ENCODE measurements around the gene KRTAP4-11.
A peak's percentile ranks its signal among the peaks of the same experiment; 100 is the strongest.
"Not testable (repeated sequence)": the region's sequence is repeated elsewhere in the genome, so short reads cannot be mapped to it uniquely, and the experiment has no call there.

Gene KRTAP4-11

DNA sequence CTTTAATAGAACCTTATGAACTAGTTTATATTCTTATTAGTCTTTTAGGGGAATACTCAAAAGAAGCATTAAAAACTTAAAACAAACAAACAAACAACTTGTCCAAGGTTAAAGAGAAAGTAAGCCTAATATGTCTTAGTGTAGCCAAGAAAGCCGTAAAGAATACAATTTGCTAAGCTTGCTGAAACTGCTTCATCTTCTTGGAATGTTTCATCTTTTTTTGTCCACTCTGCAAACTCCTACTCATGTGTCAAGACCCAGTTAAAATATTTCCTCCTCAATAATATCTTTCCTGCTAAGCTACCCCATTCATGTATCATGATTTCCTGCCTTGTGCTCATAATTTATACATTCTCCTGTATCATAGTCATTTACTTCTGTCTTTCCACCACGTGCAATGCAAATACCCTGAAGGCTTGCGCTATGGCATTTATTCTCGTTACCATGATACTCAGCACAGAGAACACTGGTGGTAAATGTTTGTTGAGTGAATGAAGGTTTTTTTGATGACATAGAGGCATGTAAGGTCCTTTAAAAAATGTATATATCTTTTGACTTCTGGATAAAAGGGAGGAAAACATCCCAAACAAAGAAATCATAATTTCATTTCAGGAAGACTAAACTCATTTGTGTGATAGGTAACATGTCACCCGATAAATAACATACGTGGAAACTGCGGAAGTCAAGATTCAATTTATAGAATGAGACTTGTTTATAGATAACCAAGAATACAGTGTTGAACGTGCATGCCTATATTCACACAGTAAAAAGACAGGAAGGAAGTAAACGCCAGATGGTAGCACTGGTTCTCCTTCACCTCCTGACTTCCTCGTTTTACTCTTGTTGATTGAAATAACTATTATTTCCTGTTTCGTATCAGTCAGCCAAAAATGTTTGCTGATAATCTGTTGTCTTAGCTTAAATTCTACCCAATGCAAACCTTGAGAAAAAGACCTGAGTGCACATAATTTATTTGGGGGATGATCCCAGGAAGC is 1.8 kb upstream of the KRTAP4-11 start:
- not testable (repeated sequence) for DNase-seq (ENCODE audit: low spot score in 2 of 2); H3K36me3 Mint-ChIP-seq (ENCODE audit: insufficient read depth); H3K9me3 Mint-ChIP-seq; H3K27ac Mint-ChIP-seq (ENCODE audit: low read depth)
- peaks cover 51% of the 10 kb centered on the region for H3K4me1 Mint-ChIP-seq
- peaks cover 18% of the 10 kb centered on the region for H3K27me3 Mint-ChIP-seq
- peak overlapping the region; percentile 40 for H3K4me3 Mint-ChIP-seq
- ATAC-seq (replicated peaks; ENCODE audit: extremely low read depth, poor library complexity, severe bottlenecking), result peak; percentile 67

DNA sequence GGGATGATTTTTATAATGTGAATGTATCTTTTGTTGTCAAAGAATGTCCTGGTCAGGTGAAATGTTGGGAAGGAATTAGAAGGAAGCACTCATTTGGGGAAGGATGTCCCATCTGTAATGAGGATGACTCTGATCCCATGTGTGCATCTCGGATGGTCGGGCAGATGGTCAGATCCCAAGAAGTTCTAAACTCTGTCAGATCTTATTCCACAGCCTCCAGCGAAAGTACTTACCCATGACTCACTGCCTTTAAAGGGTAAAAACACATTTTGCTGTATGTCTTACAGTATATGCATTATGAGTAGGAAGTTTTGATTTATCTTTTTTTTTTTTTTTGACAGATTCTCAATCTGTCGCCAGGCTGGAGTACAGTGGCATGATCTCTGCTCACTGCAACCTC is 548 bp upstream of the KRTAP4-11 start:
- H3K4me3 Mint-ChIP-seq, result no peak overlapping the region
- peaks cover 22% of the 10 kb centered on the region for H3K27me3 Mint-ChIP-seq
- peaks cover 39% of the 10 kb centered on the region for H3K4me1 Mint-ChIP-seq
- DNase-seq (ENCODE audit: low spot score in 2 of 2) (no peak), ATAC-seq (replicated peaks; ENCODE audit: extremely low read depth, poor library complexity, severe bottlenecking) (no peak)
- no peak overlapping the region for H3K27ac Mint-ChIP-seq (ENCODE audit: low read depth)
- peaks cover 2% of the 10 kb centered on the region for H3K36me3 Mint-ChIP-seq (ENCODE audit: insufficient read depth)
- no peaks in the 10 kb centered on the region for H3K9me3 Mint-ChIP-seq

DNA sequence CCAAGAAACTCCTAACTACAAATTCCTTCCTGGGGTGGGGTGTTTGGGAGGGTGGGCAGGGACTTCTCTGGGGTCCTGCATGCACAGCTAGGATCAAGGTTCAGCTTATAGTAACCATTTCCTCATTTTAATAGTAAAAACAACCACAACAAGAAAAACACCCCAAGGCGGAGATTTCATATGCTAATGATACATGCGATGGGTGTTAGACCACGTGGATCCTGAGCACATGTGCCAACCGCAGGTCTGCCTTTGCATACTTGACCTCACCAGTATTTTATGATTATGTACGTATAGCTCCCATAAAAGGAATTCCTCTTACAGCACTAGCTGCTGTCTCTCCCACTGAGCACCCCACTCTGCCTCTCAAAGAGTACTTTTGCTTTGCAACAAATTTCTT is 1.9 kb downstream of the KRTAP4-11 start:
- Mint-ChIP-seq H3K9me3 (no peaks in the 10 kb centered on the region), H3K27ac (ENCODE audit: low read depth) (no peak overlapping the region), H3K27me3 (peaks cover 27% of the 10 kb centered on the region), H3K36me3 (ENCODE audit: insufficient read depth) (no peaks in the 10 kb centered on the region), H3K4me1 (peaks cover 30% of the 10 kb centered on the region), H3K4me3 (no peak overlapping the region)
- DNase-seq (ENCODE audit: low spot score in 2 of 2) (no peak), ATAC-seq (replicated peaks; ENCODE audit: extremely low read depth, poor library complexity, severe bottlenecking) (no peak)

DNA sequence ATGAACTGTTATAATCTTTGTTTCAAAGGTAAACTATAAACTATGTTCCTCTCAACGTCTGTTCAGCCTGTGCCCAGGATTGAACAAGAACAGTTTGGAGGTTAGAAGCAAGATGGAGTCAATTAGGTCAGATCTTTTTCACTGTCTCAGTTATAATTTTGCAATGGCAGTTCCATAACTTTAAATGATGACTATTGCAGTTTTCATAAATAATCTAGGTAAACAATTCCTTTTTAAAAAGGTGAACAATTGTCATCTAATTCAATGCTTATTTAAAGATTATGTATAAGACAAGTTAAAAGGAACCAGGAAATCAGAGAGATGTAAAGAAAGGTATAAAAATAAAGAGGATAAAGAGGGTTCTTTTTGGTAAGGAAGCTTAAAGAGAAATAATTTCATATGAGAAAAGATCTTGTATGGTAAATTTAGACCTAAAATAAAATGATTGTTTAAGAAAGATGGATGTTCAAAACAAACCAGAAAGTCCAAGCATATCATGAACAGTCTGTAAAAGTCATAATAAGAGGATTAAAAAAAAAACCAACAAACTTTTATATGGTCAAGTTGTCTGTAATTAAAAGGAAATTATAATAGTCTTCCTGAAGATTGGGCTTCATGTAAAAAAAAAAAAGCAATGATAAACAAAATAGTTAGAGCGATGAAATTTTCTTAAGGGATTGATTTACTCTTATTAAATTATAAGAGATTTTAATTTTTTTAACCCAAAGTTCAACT is 6.9 kb downstream of the KRTAP4-11 start:
- H3K4me1 Mint-ChIP-seq, result peaks cover 13% of the 10 kb centered on the region
- peaks cover 62% of the 10 kb centered on the region for H3K27me3 Mint-ChIP-seq
- no peaks in the 10 kb centered on the region for H3K9me3 Mint-ChIP-seq
- H3K4me3 Mint-ChIP-seq, result no peak overlapping the region
- peak overlapping the region; percentile 48 for H3K27ac Mint-ChIP-seq (ENCODE audit: low read depth)
- ATAC-seq (replicated peaks; ENCODE audit: extremely low read depth, poor library complexity, severe bottlenecking), result no peak
- no peak for DNase-seq (ENCODE audit: low spot score in 2 of 2)
- no peaks in the 10 kb centered on the region for H3K36me3 Mint-ChIP-seq (ENCODE audit: insufficient read depth)

DNA sequence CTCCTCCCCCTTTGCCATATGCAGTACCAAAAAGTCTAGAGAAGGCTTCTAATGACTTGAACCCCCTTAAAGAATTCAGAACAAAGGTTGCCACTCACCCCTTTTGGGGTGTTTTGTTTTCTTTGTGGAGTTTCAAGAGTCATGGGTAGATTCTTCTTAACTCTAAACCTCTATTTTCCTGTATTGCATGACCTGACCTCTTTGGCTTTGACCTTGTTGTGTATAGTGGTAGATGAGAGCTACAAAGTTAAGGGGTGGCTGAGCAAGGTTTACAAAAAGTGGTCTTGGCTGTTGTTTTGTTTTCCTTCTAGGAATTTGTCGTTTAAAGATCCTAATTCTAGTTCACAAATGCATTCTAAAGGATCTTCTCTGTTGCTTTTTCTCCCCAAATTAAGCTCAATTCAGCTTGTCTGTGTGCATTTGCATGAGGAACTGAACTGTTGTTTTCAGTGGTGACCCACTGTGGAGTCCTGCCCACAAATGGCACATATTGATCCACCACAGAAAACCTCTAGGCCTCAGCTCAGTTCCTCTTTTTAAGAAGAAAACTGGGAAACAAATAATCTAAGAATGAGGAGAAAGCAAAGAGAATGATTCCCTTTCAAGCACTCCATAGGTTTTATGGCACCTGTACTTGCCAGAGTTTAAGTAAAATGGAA is 9.3 kb downstream of the KRTAP4-11 start:
- not testable (repeated sequence) for DNase-seq (ENCODE audit: low spot score in 2 of 2); H3K4me1 Mint-ChIP-seq; H3K9me3 Mint-ChIP-seq; ATAC-seq (replicated peaks; ENCODE audit: extremely low read depth, poor library complexity, severe bottlenecking); H3K36me3 Mint-ChIP-seq (ENCODE audit: insufficient read depth); H3K27ac Mint-ChIP-seq (ENCODE audit: low read depth)
- Mint-ChIP-seq H3K27me3 (peaks cover 53% of the 10 kb centered on the region), H3K4me3 (peak overlapping the region; percentile 28)

DNA sequence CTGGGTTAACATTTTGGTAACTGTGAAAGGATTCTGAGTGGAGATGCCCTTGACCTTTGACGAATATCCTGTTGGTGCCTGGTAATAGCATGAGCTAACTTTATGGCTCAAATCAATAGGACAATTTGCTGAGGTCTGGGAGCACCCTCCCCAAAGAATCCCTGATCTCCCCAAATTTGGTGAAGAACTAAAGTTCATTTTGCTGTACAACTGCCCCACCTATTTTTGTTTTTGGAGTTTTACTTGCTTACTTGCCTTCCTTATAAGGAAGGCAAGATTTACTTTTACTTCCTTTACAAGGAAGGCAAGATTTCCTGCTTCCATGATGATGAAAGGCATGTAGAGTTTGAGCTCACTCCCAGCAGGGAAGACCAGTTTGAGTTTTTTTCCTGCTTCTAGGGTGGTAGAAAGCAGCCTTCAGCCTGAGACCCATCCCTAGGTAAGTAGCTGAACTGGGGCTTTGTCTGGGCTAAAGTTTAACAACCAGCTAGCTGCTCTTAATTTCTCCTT is 10.2 kb downstream of the KRTAP4-11 start:
- ATAC-seq (replicated peaks; ENCODE audit: extremely low read depth, poor library complexity, severe bottlenecking), result no peak
- Mint-ChIP-seq H3K4me1 (peaks cover 6% of the 10 kb centered on the region), H3K4me3 (no peak overlapping the region)

DNA sequence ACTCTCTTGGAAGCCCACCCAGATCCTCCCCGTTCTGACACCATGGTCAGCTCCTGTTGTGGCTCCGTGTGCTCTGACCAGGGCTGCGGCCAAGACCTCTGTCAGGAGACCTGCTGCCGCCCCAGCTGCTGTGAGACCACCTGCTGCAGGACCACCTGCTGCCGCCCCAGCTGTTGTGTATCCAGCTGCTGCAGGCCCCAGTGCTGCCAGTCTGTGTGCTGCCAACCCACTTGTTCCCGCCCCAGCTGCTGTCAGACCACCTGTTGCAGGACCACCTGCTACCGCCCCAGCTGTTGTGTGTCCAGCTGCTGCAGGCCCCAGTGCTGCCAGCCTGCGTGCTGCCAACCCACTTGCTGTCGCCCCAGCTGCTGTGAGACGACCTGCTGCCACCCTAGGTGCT is 12.8 kb downstream of the KRTAP4-11 start, which contains the start of gene KRTAP4-9:
TSS of gene KRTAP4-9 (plus strand) at position 43 of the 400 bp plus-strand sequence. CDS start at position 43, 0 bp downstream.
- not testable (repeated sequence) for H3K36me3 Mint-ChIP-seq (ENCODE audit: insufficient read depth); H3K9me3 Mint-ChIP-seq; DNase-seq (ENCODE audit: low spot score in 2 of 2); H3K4me3 Mint-ChIP-seq; H3K4me1 Mint-ChIP-seq; H3K27ac Mint-ChIP-seq (ENCODE audit: low read depth); ATAC-seq (replicated peaks; ENCODE audit: extremely low read depth, poor library complexity, severe bottlenecking)
- H3K27me3 Mint-ChIP-seq, result peaks cover 45% of the 10 kb centered on the region

More for the DNA sequence above, 10.2 kb downstream of the KRTAP4-11 start:
- no peak overlapping the region for H3K27ac Mint-ChIP-seq (ENCODE audit: low read depth)
- H3K27me3 Mint-ChIP-seq, result peaks cover 53% of the 10 kb centered on the region
- peaks cover 1% of the 10 kb centered on the region for H3K36me3 Mint-ChIP-seq (ENCODE audit: insufficient read depth)
- no peak for DNase-seq (ENCODE audit: low spot score in 2 of 2)
- H3K9me3 Mint-ChIP-seq, result no peaks in the 10 kb centered on the region

DNA sequence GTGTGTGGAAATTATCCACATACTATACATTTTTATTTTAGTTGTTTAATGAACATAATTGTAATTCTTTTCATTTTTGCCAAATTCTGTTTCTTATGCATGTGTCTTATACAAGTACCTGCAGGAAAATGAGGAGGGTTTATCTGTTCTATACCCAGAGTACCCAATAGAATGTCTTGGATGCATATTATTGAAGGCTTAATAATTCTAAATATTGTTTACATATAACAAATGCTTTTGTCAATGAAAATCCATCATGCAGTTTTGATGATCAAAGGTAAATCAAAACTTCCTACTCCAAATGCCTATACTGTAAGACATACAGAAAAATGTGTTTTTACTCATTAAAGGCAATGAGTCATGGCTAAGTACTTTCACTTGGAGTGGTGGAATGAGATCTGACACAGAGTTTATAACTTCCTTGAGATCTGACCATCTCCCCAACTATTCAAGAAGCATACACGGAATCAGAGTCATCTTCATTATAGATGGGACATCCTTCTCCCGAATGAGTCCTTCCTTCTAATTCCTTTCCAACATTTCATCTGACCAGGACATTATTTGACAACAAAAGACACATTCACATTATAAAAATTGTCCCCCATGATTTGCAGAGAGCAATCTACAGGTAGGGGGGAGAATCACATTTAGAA is 13.7 kb downstream of the KRTAP4-11 start:
- peaks cover 15% of the 10 kb centered on the region for H3K4me1 Mint-ChIP-seq
- H3K36me3 Mint-ChIP-seq (ENCODE audit: insufficient read depth); H3K9me3 Mint-ChIP-seq; ATAC-seq (replicated peaks; ENCODE audit: extremely low read depth, poor library complexity, severe bottlenecking); H3K27ac Mint-ChIP-seq (ENCODE audit: low read depth); H3K4me3 Mint-ChIP-seq; DNase-seq (ENCODE audit: low spot score in 2 of 2): not testable (repeated sequence)
- peaks cover 45% of the 10 kb centered on the region for H3K27me3 Mint-ChIP-seq

DNA sequence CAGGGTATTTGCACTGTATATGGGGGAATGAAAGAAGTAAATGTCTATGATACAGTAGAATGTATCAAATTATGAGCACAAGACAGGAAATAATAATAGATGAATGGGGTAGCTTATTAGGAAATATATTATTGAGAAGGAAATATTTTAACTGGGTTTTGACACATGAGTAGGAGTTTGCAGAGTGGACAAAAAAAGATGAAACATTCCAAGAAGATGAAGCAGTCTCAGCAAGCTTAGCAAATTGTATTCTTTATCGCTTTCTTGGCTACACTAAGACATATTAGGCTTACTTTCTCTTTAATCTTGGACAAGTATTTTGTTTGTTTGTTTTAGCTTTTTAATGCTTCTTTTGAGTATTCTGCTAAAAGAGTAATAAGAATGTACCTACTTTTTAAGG is 14.3 kb downstream of the KRTAP4-11 start:
- Mint-ChIP-seq H3K27me3 (peaks cover 42% of the 10 kb centered on the region), H3K9me3 (no peaks in the 10 kb centered on the region), H3K4me3 (no peak overlapping the region), H3K27ac (ENCODE audit: low read depth) (no peak overlapping the region), H3K4me1 (peaks cover 14% of the 10 kb centered on the region), H3K36me3 (ENCODE audit: insufficient read depth) (peaks cover 1% of the 10 kb centered on the region)
- DNase-seq (ENCODE audit: low spot score in 2 of 2) (no peak), ATAC-seq (replicated peaks; ENCODE audit: extremely low read depth, poor library complexity, severe bottlenecking) (no peak)

DNA sequence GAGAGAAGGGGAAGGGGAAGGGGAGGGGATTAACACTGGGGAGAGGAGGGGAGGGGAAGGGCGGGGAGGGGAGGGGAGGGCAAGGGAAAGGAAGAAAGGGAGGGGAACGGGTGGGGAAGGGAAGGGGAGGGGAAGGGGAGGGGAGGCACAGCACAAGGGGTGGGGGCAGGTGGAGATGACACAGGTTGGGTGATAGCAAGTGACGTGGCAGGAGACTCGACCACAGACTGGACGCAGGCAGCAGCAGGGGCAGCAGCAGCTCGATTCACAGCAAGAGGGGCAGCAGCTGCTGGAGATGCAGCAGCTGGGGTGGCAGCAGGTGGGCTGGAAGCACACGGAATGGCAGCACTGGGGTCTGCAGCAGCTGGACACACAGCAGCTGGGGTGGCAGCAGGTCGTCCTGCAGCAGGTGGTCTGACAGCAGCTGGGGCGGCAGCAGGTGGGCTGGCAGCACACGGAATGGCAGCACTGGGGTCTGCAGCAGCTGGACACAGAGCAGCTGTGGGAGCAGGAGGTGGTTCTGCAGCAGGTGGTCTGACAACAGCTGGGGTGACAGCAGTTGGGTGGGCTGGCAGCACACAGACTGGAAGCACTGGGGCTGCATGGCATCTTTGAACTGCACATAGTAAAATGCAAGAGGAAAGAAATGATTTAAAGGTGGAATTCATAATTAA is 16.4 kb downstream of the KRTAP4-11 start, which contains the start of gene KRTAP4-16:
TSS of gene KRTAP4-16 (minus strand) at position 624 of the 674 bp plus-strand sequence. CDS start at position 624, 0 bp downstream.
- ATAC-seq (replicated peaks; ENCODE audit: extremely low read depth, poor library complexity, severe bottlenecking) (no peak), DNase-seq (ENCODE audit: low spot score in 2 of 2) (no peak)
- no peaks in the 10 kb centered on the region for H3K9me3 Mint-ChIP-seq
- peaks cover 1% of the 10 kb centered on the region for H3K36me3 Mint-ChIP-seq (ENCODE audit: insufficient read depth)
- H3K4me3 Mint-ChIP-seq, result no peak within 1 kb of the TSS
- peaks cover 9% of the 10 kb centered on the region for H3K4me1 Mint-ChIP-seq
- H3K27me3 Mint-ChIP-seq, result peaks cover 44% of the 10 kb centered on the region
- peak within 1 kb of the TSS; percentile 8 for H3K27ac Mint-ChIP-seq (ENCODE audit: low read depth)

DNA sequence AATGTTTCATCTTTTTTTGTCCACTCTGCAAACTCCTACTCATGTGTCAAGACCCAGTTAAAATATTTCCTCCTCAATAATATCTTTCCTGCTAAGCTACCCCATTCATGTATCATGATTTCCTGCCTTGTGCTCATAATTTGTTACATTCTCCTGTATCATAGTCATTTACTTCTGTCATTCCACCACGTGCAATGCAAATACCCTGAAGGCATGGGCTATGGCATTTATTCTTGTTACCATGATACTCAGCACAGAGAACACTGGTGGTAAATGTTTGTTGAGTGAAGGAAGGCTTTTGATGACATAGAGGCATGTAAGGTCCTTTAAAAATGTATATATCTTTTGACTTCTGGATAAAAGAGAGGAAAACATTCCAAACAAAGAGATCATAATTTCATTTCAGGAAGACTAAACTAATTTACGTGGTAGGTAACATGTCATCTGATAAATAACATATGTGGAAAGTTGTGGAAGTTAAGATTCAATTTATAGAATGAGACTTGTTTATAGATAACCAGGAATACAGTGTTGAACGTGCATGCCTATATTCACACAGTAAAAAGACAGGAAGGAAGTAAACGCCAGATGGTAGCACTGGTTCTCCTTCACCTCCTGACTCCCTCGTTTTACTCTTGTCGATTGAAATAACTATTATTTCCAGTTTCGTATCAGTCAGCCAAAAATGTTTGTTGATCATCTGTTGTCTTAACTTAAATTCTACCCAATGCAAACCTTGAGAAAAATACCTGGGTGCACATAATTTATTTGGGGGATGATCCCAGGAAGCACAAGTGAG is 18.3 kb downstream of the KRTAP4-11 start:
- ATAC-seq (replicated peaks; ENCODE audit: extremely low read depth, poor library complexity, severe bottlenecking), result not testable (repeated sequence)

More for the DNA sequence above, 18.3 kb downstream of the KRTAP4-11 start:
- not testable (repeated sequence) for H3K4me3 Mint-ChIP-seq; H3K4me1 Mint-ChIP-seq; H3K36me3 Mint-ChIP-seq (ENCODE audit: insufficient read depth); H3K27ac Mint-ChIP-seq (ENCODE audit: low read depth); DNase-seq (ENCODE audit: low spot score in 2 of 2); H3K9me3 Mint-ChIP-seq
- peaks cover 51% of the 10 kb centered on the region for H3K27me3 Mint-ChIP-seq
